ENCODE results near the gene FOXK1.

DNA sequence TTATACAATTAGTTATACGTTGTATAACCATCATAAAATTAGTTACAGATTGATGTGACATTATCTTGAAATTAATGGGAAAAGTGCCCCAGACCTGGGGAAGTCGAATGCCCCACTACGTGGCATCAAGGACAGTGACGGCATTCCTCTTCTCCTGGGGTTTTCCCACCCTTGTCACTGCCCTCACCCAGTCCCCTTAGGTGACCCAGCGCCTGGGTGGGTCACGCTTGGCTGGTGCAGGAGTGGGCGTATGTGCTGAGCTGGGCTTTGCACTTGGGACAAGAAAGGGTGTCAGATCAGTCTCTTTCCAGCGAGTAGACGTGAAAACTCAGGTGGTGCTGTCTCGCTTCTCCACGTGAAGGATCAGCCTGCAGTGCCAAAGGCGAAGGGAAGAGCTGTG, 7.6 kb downstream of the FOXK1 start:
- no peak for TF ChIP-seq POLR2AphosphoS5 (IDR thresholded peaks at IDR 0.05; ENCODE audit: low read depth, low read length)
- TF ChIP-seq POLR2A (IDR thresholded peaks at IDR 0.05; ENCODE audit: low read depth, low read length): no peak
